Hepatocyte (in vitro differentiated cells): ENCODE results near the gene STMP1. TPM values are rescaled to one million over a fixed set of nuclear protein-coding genes. Genes with fewer than 3 reads are reported as not detected.

Experiments used
- DNase-seq: peaks from one replicate; pipeline ENCODE4 v3.0.0-alpha.2; 2016; ENCODE audit warnings: low spot score
- H2AFZ ChIP-seq: fragments of 200-600 bp; sonication (generic); 2 replicates; pipeline ENCODE4 v1.6.0; 2016; ENCODE audit warnings: antibody characterized with exemption, mild to moderate bottlenecking
- H3K27ac ChIP-seq: fragments of 200-600 bp; sonication (generic); 2 replicates; pipeline ENCODE4 v1.5.1; 2016; ENCODE audit warnings: mild to moderate bottlenecking
- H3K27me3 ChIP-seq: fragments of 200-600 bp; sonication (generic); 2 replicates; pipeline ENCODE4 v1.6.1; 2016
- H3K36me3 ChIP-seq: fragments of 200-600 bp; sonication (generic); replicated peaks from 2 replicates; pipeline ENCODE4 v1.5.1; 2016; ENCODE audit warnings: low read depth; ENCODE audit not compliant: insufficient read depth
- H3K4me1 ChIP-seq: fragments of 200-600 bp; sonication (generic); 2 replicates; pipeline ENCODE4 v1.5.1; 2016; ENCODE audit warnings: mild to moderate bottlenecking, moderate library complexity; ENCODE audit not compliant: insufficient read depth
- H3K4me2 ChIP-seq: fragments of 200-600 bp; sonication (generic); 2 replicates; pipeline ENCODE4 v1.6.0; 2016
- H3K4me3 ChIP-seq: fragments of 200-600 bp; sonication (generic); 2 replicates; pipeline ENCODE4 v1.5.1; 2016; ENCODE audit warnings: mild to moderate bottlenecking
- H3K79me2 ChIP-seq: fragments of 200-600 bp; sonication (generic); 2 replicates; pipeline ENCODE4 v1.6.0; 2017; ENCODE audit warnings: mild to moderate bottlenecking
- H3K9me2 ChIP-seq: fragments of 200-600 bp; sonication (generic); replicated peaks from 2 replicates; pipeline ENCODE4 v1.6.0; 2017; ENCODE audit warnings: mild to moderate bottlenecking; ENCODE audit not compliant: insufficient read depth
- H3K9me3 ChIP-seq: fragments of 200-600 bp; sonication (generic); 2 replicates; pipeline ENCODE4 v1.5.1; 2016; ENCODE audit warnings: low read depth, mild to moderate bottlenecking
- H4K20me1 ChIP-seq: fragments of 200-600 bp; sonication (generic); 2 replicates; pipeline ENCODE4 v1.6.0; 2016; ENCODE audit warnings: mild to moderate bottlenecking; ENCODE audit not compliant: insufficient read depth, poor library complexity, severe bottlenecking
- CTCF ChIP-seq: fragments of 200-600 bp; sonication (generic); IDR thresholded peaks from 2 replicates; pipeline ENCODE4 v1.5.1; 2016; ENCODE audit warnings: antibody characterized with exemption, mild to moderate bottlenecking; ENCODE audit not compliant: poor library complexity
- EZH2 ChIP-seq: fragments of 200-600 bp; sonication (generic); IDR thresholded peaks from 2 replicates; pipeline ENCODE4 v1.6.1; 2016; ENCODE audit warnings: antibody characterized with exemption, mild to moderate bottlenecking, borderline replicate concordance
- EZH2phosphoT487 ChIP-seq: fragments of 200-600 bp; sonication (generic); IDR thresholded peaks from one replicate; pipeline ENCODE4 v1.6.1; 2018; ENCODE audit warnings: antibody characterized with exemption, mild to moderate bottlenecking, low read depth, moderate library complexity; ENCODE audit not compliant: unreplicated experiment, severe bottlenecking
- WGBS: methylation state at CpG from one replicate; pipeline ENCODE4 v1.1.6; 2016; ENCODE audit warnings: low lambda C conversion rate; ENCODE audit errors: missing lambda C conversion rate; 5-methylcytosine and 5-hydroxymethylcytosine counted together
- polyA plus RNA-seq: library from polyadenylated mRNA; unstranded; fragments of >200 nt; fragmentation: Nextera tagmentation; extraction: Ambion mirVana; gene quantifications from 2 replicates; pipeline ENCODE4 v1.2.1, GENCODE V29; 2016
- total RNA-seq: library from RNA; depleted of rRNA; stranded (reverse); fragments of >200 nt; gene quantifications from 2 replicates; pipeline ENCODE4 v1.2.3, GENCODE V29; 2014

Gene STMP1
- total and polyA plus RNA-seq, 2 experiments from 2014 or later = 28.1 to 73.6 TPM

DNA sequence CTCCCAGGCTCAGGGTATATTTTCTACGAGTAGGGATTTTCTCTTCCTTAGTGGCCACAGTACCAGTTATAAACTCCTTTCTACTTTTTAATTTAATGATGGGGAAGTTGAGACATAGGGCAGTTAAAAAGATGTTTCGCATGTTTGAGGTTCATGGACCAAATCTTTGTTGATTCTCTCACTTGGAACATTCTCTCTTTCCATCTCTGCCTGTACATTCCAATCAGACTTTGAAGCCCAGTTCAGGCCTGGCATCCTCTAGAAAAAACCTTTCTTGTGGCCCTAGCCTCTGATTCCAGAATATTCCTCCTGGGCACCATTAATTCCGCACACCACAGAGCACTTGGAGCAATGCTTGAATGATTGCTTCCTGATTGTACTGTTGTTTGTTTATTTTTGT is 47.2 kb downstream of the STMP1 start:
- Histone ChIP-seq H3K36me3 (no peaks in the 10 kb centered on the region), H4K20me1 (no peaks in the 10 kb centered on the region), H3K9me3 (no peaks in the 10 kb centered on the region), H3K4me3 (no peak overlapping the region), H3K79me2 (no peaks in the 10 kb centered on the region), H3K27me3 (no peaks in the 10 kb centered on the region), H2AFZ (no peak overlapping the region), H3K9me2 (no peaks in the 10 kb centered on the region), H3K27ac (no peak overlapping the region), H3K4me1 (peaks cover 5% of the 10 kb centered on the region), H3K4me2 (no peak overlapping the region)
- DNase-seq = no peak
- TF ChIP-seq CTCF = no peak
- TF ChIP-seq EZH2 = no peak
- no peak for TF ChIP-seq EZH2phosphoT487
- 88% methylated on average over 3 of the region's 3 CpGs for WGBS

GRCh38 chr7:135710417-135711138 is 48.3 kb downstream of the STMP1 start:
- H3K79me2 ChIP-seq = no peaks in the 10 kb centered on the region
- TF ChIP-seq CTCF (peak; percentile 52), EZH2phosphoT487 (no peak)
- H3K36me3 ChIP-seq = no peaks in the 10 kb centered on the region
- peak; percentile 16 for DNase-seq
- no peaks in the 10 kb centered on the region for H3K27me3 ChIP-seq
- H3K9me3 ChIP-seq = no peaks in the 10 kb centered on the region
- no peak overlapping the region for H3K27ac ChIP-seq
- peaks cover 5% of the 10 kb centered on the region for H3K4me1 ChIP-seq
- WGBS = 39% methylated on average over 11 of the region's 11 CpGs
- H4K20me1 ChIP-seq = no peaks in the 10 kb centered on the region
- H3K4me3 ChIP-seq = no peak overlapping the region
- H2AFZ ChIP-seq = no peak overlapping the region
- H3K9me2 ChIP-seq = no peaks in the 10 kb centered on the region
- H3K4me2 ChIP-seq = no peak overlapping the region

DNA sequence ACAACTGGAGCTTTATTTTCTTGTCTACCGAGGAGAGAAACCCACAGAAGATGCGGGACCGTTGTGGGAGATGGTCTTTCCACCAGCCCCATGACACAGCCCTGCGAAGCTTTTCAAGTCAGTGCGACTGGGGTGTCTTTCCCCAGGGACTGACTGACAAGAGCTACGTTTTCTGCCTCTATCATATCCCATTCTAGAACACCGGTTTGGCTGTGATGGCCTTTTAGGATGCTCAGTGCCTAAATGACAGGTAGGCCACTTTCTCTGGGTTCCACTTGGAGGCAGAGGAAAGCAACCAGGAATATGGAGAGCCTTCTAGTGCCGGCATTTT is 48.8 kb downstream of the STMP1 start:
- peaks cover 5% of the 10 kb centered on the region for H3K4me1 ChIP-seq
- H3K27me3 ChIP-seq = no peaks in the 10 kb centered on the region
- H2AFZ ChIP-seq = no peak overlapping the region
- no peaks in the 10 kb centered on the region for H3K9me3 ChIP-seq
- no peaks in the 10 kb centered on the region for H3K36me3 ChIP-seq
- no peak overlapping the region for H3K27ac ChIP-seq
- no peak for DNase-seq
- no peak overlapping the region for H3K4me2 ChIP-seq
- WGBS = 68% methylated on average over 8 of the region's 8 CpGs
- no peak overlapping the region for H3K4me3 ChIP-seq
- no peaks in the 10 kb centered on the region for H3K9me2 ChIP-seq
- no peaks in the 10 kb centered on the region for H4K20me1 ChIP-seq
- TF ChIP-seq EZH2 (no peak), EZH2phosphoT487 (no peak), CTCF (no peak)
- no peaks in the 10 kb centered on the region for H3K79me2 ChIP-seq
